ENCODE results near the gene SULT1E1.
A peak's percentile ranks its signal among the peaks of the same experiment; 100 is the strongest.

The SULT1E1 gene

GRCh38 chr4:69823481-69824186, 36.3 kb downstream of the SULT1E1 start:
- DNase-seq (ENCODE audit: low read depth, low spot score): no peak
- H3K4me3 ChIP-seq (ENCODE audit: low read depth, low read length): no peak overlapping the region
- ChIA-PET POLR2A (no interaction called here), CTCF (interaction anchor here (0.7 to 1.9 kb wide), 12 partner anchors 18 to 736 kb away, joined by 3 to 12 read pairs (median 3); no protein-coding TSS in a partner anchor)
- TF ChIP-seq CTCF (IDR thresholded peaks at IDR 0.05; ENCODE audit: insufficient read depth, low read length, missing control alignments): peak; percentile 59

GRCh38 chr4:69823048-69823447, 36.9 kb downstream of the SULT1E1 start:
- ChIA-PET CTCF (interaction anchor here (0.6 to 1.6 kb wide), 9 partner anchors 10 to 136 kb away, joined by 3 to 6 read pairs (median 3); no protein-coding TSS in a partner anchor), POLR2A (no interaction called here)
- no peak overlapping the region for H3K4me3 ChIP-seq (ENCODE audit: low read depth, low read length)
- TF ChIP-seq CTCF (IDR thresholded peaks at IDR 0.05; ENCODE audit: insufficient read depth, low read length, missing control alignments): no peak
- no peak for DNase-seq (ENCODE audit: low read depth, low spot score)

- no peak for TF ChIP-seq CTCF (IDR thresholded peaks at IDR 0.05; ENCODE audit: insufficient read depth, low read length, missing control alignments)
- POLR2A ChIA-PET: no interaction called here
- CTCF ChIA-PET: interaction anchor here (1.2 kb wide), 1 partner anchor 60 kb away, joined by 3 read pairs; no protein-coding TSS in a partner anchor
- DNase-seq (ENCODE audit: low read depth, low spot score): no peak
- no peak overlapping the region for H3K4me3 ChIP-seq (ENCODE audit: low read depth, low read length)
Observed at GRCh38 chr4:69822198-69822597, 37.7 kb downstream of the SULT1E1 start.

- ChIA-PET POLR2A (no interaction called here), CTCF (no interaction called here)
- TF ChIP-seq CTCF (IDR thresholded peaks at IDR 0.05; ENCODE audit: insufficient read depth, low read length, missing control alignments): no peak
- no peak overlapping the region for H3K4me3 ChIP-seq (ENCODE audit: low read depth, low read length)
- no peak for DNase-seq (ENCODE audit: low read depth, low spot score)
Observed at GRCh38 chr4:69818060-69818639, 41.8 kb downstream of the SULT1E1 start.

GRCh38 chr4:69816236-69816635, 43.7 kb downstream of the SULT1E1 start:
- TF ChIP-seq CTCF (IDR thresholded peaks at IDR 0.05; ENCODE audit: insufficient read depth, low read length, missing control alignments): no peak
- DNase-seq (ENCODE audit: low read depth, low spot score): no peak
- no peak overlapping the region for H3K4me3 ChIP-seq (ENCODE audit: low read depth, low read length)
- CTCF ChIA-PET: no interaction called here
- POLR2A ChIA-PET: no interaction called here

GRCh38 chr4:69813628-69814027, 46.3 kb downstream of the SULT1E1 start:
- ChIA-PET CTCF (no interaction called here), POLR2A (no interaction called here)
- DNase-seq (ENCODE audit: low read depth, low spot score): no peak
- no peak overlapping the region for H3K4me3 ChIP-seq (ENCODE audit: low read depth, low read length)
- no peak for TF ChIP-seq CTCF (IDR thresholded peaks at IDR 0.05; ENCODE audit: insufficient read depth, low read length, missing control alignments)

Measured in AG04449 (cell line).